Measurements from ENCODE around the gene MIF4GD.

Gene MIF4GD

GRCh38 chr17:75246404-75246803 lies 24.6 kb downstream of the MIF4GD start:
- Histone ChIP-seq H3K9me2 (replicated peaks; ENCODE audit: control insufficient read depth, low read length) (no peaks in the 10 kb centered on the region), H3K9me3 (ENCODE audit: control insufficient read depth, insufficient read depth, low read length) (no peaks in the 10 kb centered on the region), H3K27ac (ENCODE audit: low read depth, low read length) (no peak overlapping the region), H3K27me3 (ENCODE audit: control insufficient read depth, low read length) (no peaks in the 10 kb centered on the region), H3K4me2 (ENCODE audit: low read length) (no peak overlapping the region), H3K4me1 (ENCODE audit: control insufficient read depth, low read length) (peaks cover 45% of the 10 kb centered on the region), H3F3A (ENCODE audit: control insufficient read depth, insufficient read depth) (peaks cover 3% of the 10 kb centered on the region; the same call in 1 of the 2 replicates), H4K20me1 (ENCODE audit: control insufficient read depth, insufficient read depth, low read depth, low read length) (no peaks in the 10 kb centered on the region), H3K36me3 (ENCODE audit: control insufficient read depth, low read length) (peaks cover 58% of the 10 kb centered on the region), H3K79me2 (ENCODE audit: control insufficient read depth, low read length) (peaks cover 43% of the 10 kb centered on the region), H3K4me3 (ENCODE audit: low read length) (no peak overlapping the region)
- TF ChIP-seq CTCF (IDR thresholded peaks at IDR 0.05; ENCODE audit: low read depth, low read length, poor library complexity, severe bottlenecking) (no peak), EZH2phosphoT487 (IDR thresholded peaks at IDR 0.05; ENCODE audit: borderline replicate concordance, low read length) (no peak)

DNA sequence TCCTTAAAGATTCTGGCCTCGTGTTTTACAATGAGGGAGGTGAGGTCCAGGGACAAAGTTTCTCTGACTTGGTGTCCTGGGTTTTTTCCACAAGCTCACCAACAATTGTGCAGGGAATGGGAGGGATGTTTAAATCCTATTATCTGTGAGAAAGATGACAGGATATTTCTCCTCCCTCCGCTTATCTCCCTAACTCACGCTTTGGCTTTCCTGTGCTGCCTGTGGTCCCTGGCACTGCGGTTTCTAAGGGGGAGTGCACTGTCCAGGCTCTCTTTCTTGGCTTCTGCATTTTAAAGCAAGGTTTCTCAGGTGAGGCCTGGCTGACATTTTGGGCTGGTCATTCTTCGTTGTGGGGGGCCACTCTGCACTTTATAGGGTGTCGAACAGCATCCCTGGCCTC lies 26.0 kb downstream of the MIF4GD start:
- no peak for TF ChIP-seq CTCF (IDR thresholded peaks at IDR 0.05; ENCODE audit: low read depth, low read length, poor library complexity, severe bottlenecking)
- TF ChIP-seq EZH2phosphoT487 (IDR thresholded peaks at IDR 0.05; ENCODE audit: borderline replicate concordance, low read length) = no peak
- no peaks in the 10 kb centered on the region for H3K9me2 ChIP-seq (replicated peaks; ENCODE audit: control insufficient read depth, low read length)
- H3K27ac ChIP-seq (ENCODE audit: low read depth, low read length) = peak overlapping the region; percentile 33
- H4K20me1 ChIP-seq (ENCODE audit: control insufficient read depth, insufficient read depth, low read depth, low read length) = no peaks in the 10 kb centered on the region; the same call in 1 of the 2 replicates
- H3K79me2 ChIP-seq (ENCODE audit: control insufficient read depth, low read length) = peaks cover 29% of the 10 kb centered on the region
- peak overlapping the region; percentile 18 for H3K4me3 ChIP-seq (ENCODE audit: low read length)
- peak overlapping the region; percentile 41 for H3K4me2 ChIP-seq (ENCODE audit: low read length)
- peaks cover 41% of the 10 kb centered on the region for H3K4me1 ChIP-seq (ENCODE audit: control insufficient read depth, low read length)
- H3F3A ChIP-seq (ENCODE audit: control insufficient read depth, insufficient read depth) = peaks cover 3% of the 10 kb centered on the region; the same call in 1 of the 2 replicates
- H3K36me3 ChIP-seq (ENCODE audit: control insufficient read depth, low read length) = peaks cover 71% of the 10 kb centered on the region
- H3K27me3 ChIP-seq (ENCODE audit: control insufficient read depth, low read length) = no peaks in the 10 kb centered on the region
- H3K9me3 ChIP-seq (ENCODE audit: control insufficient read depth, insufficient read depth, low read length) = no peaks in the 10 kb centered on the region

DNA sequence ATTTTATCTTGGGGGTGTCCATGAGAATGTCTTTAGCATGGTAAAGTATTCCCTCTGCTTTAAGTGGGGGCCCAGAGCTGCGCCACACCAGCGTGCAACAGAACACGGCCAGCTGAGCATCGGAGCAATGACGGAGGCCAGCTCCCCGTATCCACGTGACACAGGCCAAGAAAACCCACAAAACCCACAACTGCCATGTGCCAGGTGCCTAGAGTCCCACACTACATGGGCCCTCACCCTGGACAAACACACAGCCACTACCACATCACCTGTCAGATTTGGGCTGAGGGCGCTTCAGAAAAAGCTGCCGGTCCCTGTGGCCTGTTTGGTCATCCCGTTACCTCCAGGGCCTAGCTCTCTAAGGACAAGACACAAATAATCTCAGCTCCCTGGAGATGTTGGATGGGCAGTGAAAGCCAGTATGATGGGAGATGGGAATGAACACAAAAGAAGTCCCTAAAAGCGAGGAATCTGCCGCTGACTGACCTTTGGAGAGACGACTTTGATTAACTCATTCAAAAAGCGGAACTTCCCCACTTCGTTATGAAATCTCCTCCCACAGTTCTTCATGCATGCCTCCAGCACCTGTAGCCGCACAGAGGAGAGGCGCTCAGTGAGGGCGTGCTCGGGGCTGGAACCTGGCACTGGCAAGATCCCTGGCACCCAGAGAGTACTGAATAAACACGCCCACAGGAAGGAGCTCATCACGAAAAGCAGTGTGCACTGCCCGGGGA lies 26.7 kb downstream of the MIF4GD start:
- peak overlapping the region; percentile 41 for H3K4me2 ChIP-seq (ENCODE audit: low read length)
- H3K4me3 ChIP-seq (ENCODE audit: low read length) = no peak overlapping the region
- H4K20me1 ChIP-seq (ENCODE audit: control insufficient read depth, insufficient read depth, low read depth, low read length) = no peaks in the 10 kb centered on the region; the same call in 1 of the 2 replicates
- H3K9me3 ChIP-seq (ENCODE audit: control insufficient read depth, insufficient read depth, low read length) = no peaks in the 10 kb centered on the region
- H3K36me3 ChIP-seq (ENCODE audit: control insufficient read depth, low read length) = peaks cover 77% of the 10 kb centered on the region
- TF ChIP-seq CTCF (IDR thresholded peaks at IDR 0.05; ENCODE audit: low read depth, low read length, poor library complexity, severe bottlenecking) (no peak), EZH2phosphoT487 (IDR thresholded peaks at IDR 0.05; ENCODE audit: borderline replicate concordance, low read length) (no peak)
- H3F3A ChIP-seq (ENCODE audit: control insufficient read depth, insufficient read depth) = peaks cover 3% of the 10 kb centered on the region; the same call in 1 of the 2 replicates
- no peaks in the 10 kb centered on the region for H3K9me2 ChIP-seq (replicated peaks; ENCODE audit: control insufficient read depth, low read length)
- peaks cover 22% of the 10 kb centered on the region for H3K79me2 ChIP-seq (ENCODE audit: control insufficient read depth, low read length)
- H3K27ac ChIP-seq (ENCODE audit: low read depth, low read length) = peak overlapping the region; percentile 33
- peaks cover 38% of the 10 kb centered on the region for H3K4me1 ChIP-seq (ENCODE audit: control insufficient read depth, low read length)
- H3K27me3 ChIP-seq (ENCODE audit: control insufficient read depth, low read length) = no peaks in the 10 kb centered on the region

All from DOHH2 (cell line).